ENCODE data around the gene MAPK4. TPM values are rescaled to one million over a fixed set of nuclear protein-coding genes. Genes with fewer than 3 reads are reported as not detected.
"Not testable (repeated sequence)": the region's sequence is repeated elsewhere in the genome, so short reads cannot be mapped to it uniquely, and the experiment has no call there.

MAPK4 gene
- total and polyA plus RNA-seq, 7 donors: 0.60 to 16.1 (median 8.8) TPM; not detected in 1

- Histone ChIP-seq H3K27me3 (peaks cover 0 to 4% (median 0%) of the 10 kb centered on the region in 3 donors), H3K9me3 (no peaks in the 10 kb centered on the region), H3K4me1 (peaks cover 0 to 23% (median 18%) of the 10 kb centered on the region in 4 donors), H3K4me3 (no peak overlapping the region), H3K27ac (no peak overlapping the region), H3K36me3 (no peaks in the 10 kb centered on the region)
- WGBS, 2 donors: 64 to 79% methylated on average over 3 of the region's 3 CpGs
- TF ChIP-seq POLR2A (IDR thresholded peaks at IDR 0.05): no peak
- TF ChIP-seq CTCF (IDR thresholded peaks at IDR 0.05): no peak
- no peak for TF ChIP-seq POLR2AphosphoS5 (IDR thresholded peaks at IDR 0.05)
- no peak for TF ChIP-seq EP300 (IDR thresholded peaks at IDR 0.05)
- intact Hi-C loops (cut with DNase I): loop anchor here (5.0 kb wide), 1 partner anchor 220 kb away; no protein-coding TSS in a partner anchor
- no peak for DNase-seq
These were observed 2.8 kb downstream of the MAPK4 start for GRCh38 chr18:50562686-50563085.

- intact Hi-C loops (cut with DNase I): loop anchor here (5.0 kb wide), 1 partner anchor 219 kb away; no protein-coding TSS in a partner anchor
- no peak for DNase-seq
- H3K9me3 ChIP-seq: no peaks in the 10 kb centered on the region
- no peak overlapping the region for H3K27ac ChIP-seq
- TF ChIP-seq POLR2A (IDR thresholded peaks at IDR 0.05) (no peak), EP300 (IDR thresholded peaks at IDR 0.05) (no peak), POLR2AphosphoS5 (IDR thresholded peaks at IDR 0.05) (no peak), CTCF (IDR thresholded peaks at IDR 0.05) (no peak)
- H3K4me3 ChIP-seq: no peak overlapping the region
- H3K4me1 ChIP-seq: peaks cover 0 to 23% (median 18%) of the 10 kb centered on the region in 4 donors
- WGBS, 2 donors: 81 to 83% methylated on average over 3 of the region's 3 CpGs
- peaks cover 0 to 4% (median 0%) of the 10 kb centered on the region in 3 donors for H3K27me3 ChIP-seq
- no peaks in the 10 kb centered on the region for H3K36me3 ChIP-seq
These were observed 3.5 kb downstream of the MAPK4 start for GRCh38 chr18:50563376-50563775.

- TF ChIP-seq CTCF (IDR thresholded peaks at IDR 0.05) (no peak), POLR2A (IDR thresholded peaks at IDR 0.05) (no peak), POLR2AphosphoS5 (IDR thresholded peaks at IDR 0.05) (no peak), EP300 (IDR thresholded peaks at IDR 0.05) (no peak)
- no peak for DNase-seq
- H3K4me1 ChIP-seq: no peaks in the 10 kb centered on the region
- no peak overlapping the region for H3K4me3 ChIP-seq
- no peaks in the 10 kb centered on the region for H3K27me3 ChIP-seq
- no peak overlapping the region for H3K27ac ChIP-seq
- no peaks in the 10 kb centered on the region for H3K36me3 ChIP-seq
- intact Hi-C loops (cut with DNase I): no loop called here
- no peaks in the 10 kb centered on the region for H3K9me3 ChIP-seq
These were observed 10.0 kb downstream of the MAPK4 start for GRCh38 chr18:50569930-50570329.

- intact Hi-C loops (cut with DNase I): no loop called here
- H3K4me3 ChIP-seq: no peak overlapping the region
- no peaks in the 10 kb centered on the region for H3K9me3 ChIP-seq
- no peak for TF ChIP-seq POLR2A (IDR thresholded peaks at IDR 0.05)
- TF ChIP-seq CTCF (IDR thresholded peaks at IDR 0.05): no peak
- TF ChIP-seq EP300 (IDR thresholded peaks at IDR 0.05): no peak
- no peak for TF ChIP-seq POLR2AphosphoS5 (IDR thresholded peaks at IDR 0.05)
- no peaks in the 10 kb centered on the region for H3K27me3 ChIP-seq
- DNase-seq: no peak
- no peak overlapping the region for H3K27ac ChIP-seq
- WGBS, 2 donors: 82 to 91% methylated on average over 2 of the region's 2 CpGs
- H3K36me3 ChIP-seq: no peaks in the 10 kb centered on the region
- H3K4me1 ChIP-seq: no peaks in the 10 kb centered on the region
These were observed 11.7 kb downstream of the MAPK4 start for GRCh38 chr18:50571606-50572005.

GRCh38 chr18:50573196-50573595 lies 13.3 kb downstream of the MAPK4 start:
- H3K36me3 ChIP-seq; intact Hi-C loops (cut with DNase I); H3K9me3 ChIP-seq; H3K27me3 ChIP-seq; DNase-seq; H3K4me1 ChIP-seq; H3K27ac ChIP-seq; H3K4me3 ChIP-seq: not testable (repeated sequence)
- 91 to 95% methylated on average over 3 of the region's 3 CpGs for WGBS, 2 donors

All from sigmoid colon (tissue), 7 donors.